Right renal pelvis (tissue), 4 donors: ENCODE measurements around the gene MAN1A1. TPM values are rescaled to one million over a fixed set of nuclear protein-coding genes. Genes with fewer than 3 reads are reported as not detected.

Source experiments
- DNase-seq, 4 donors: peaks; one replicate each; pipeline ENCODE4 v3.0.0-alpha.2; 2013; ENCODE audit warnings: low read depth in 4 of 4, low spot score in 3 of 4, missing footprints in 1 of 4
- polyA plus RNA-seq, 4 donors: library from polyadenylated mRNA; unstranded; fragments of 120-200 nt; gene quantifications; one replicate each; pipeline ENCODE4 v1.2.1, GENCODE V29; 2013; ENCODE audit not compliant: insufficient read length in 4 of 4

The MAN1A1 gene
- polyA plus RNA-seq, 4 donors: 102 to 123 (median 115) TPM

- DNase-seq: no peak
Observed at GRCh38 chr6:119347466-119348095, 2.0 kb downstream of the MAN1A1 start.

DNA sequence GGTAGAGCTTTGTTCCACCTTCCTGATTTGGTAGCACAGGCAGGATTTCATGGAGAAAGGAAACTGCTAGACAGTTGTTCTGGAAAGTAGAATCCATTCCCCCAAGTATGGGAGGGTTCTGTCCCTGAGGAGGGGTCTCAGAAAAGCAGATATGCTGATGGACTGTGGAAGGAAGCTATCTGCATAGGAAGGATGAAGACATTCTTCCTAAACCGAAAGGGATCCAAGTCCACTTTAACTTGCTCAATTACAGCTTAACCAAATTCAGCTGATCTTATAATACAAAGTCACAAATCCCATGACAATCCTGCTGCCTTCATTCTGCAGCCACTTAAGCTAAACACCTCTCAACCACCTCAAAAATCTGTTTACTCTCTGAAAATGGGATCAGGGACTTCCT is 2.6 kb downstream of the MAN1A1 start:
- DNase-seq: no peak

DNA sequence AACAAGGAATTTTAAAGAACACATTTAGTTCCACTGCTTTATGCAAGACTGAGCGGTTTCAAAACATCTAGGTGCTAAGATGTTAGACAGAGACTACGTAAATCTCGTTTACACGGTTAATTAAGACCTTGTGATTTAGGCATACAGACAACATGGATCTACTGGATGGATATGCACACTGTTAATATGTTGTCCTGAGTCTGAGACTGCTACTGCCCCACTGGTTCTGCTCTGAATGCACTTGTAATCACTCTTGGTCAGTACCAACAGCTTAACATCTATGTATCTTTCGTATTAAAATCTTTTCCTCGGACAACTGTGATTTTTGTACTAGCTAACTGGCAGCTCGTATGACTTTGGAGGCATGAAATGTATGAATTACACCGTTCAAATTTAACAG is 3.1 kb downstream of the MAN1A1 start:
- no peak for DNase-seq

DNA sequence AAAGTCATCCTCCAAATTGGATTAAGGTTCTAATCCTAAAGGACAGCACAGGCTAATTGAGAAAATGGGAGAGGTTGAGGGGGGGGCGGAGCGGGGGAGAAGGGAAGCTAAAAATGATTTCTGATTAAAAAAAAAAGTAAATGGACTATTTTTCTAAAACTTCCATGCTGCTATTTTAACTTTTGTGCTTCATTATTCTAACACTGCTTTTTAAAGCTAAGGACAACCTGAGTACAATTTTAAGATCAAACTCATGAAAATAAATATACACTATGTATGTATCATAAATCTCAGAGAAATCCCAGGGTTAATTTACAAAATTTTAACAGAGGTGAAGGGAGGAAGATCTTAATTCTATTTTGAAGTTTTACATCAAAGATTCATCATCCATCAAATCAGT is 4.4 kb downstream of the MAN1A1 start:
- no peak for DNase-seq

- no peak for DNase-seq
Observed at GRCh38 chr6:119344306-119344705, 5.3 kb downstream of the MAN1A1 start.

- no peak for DNase-seq
Observed at GRCh38 chr6:119343573-119344146, 5.9 kb downstream of the MAN1A1 start.

DNA sequence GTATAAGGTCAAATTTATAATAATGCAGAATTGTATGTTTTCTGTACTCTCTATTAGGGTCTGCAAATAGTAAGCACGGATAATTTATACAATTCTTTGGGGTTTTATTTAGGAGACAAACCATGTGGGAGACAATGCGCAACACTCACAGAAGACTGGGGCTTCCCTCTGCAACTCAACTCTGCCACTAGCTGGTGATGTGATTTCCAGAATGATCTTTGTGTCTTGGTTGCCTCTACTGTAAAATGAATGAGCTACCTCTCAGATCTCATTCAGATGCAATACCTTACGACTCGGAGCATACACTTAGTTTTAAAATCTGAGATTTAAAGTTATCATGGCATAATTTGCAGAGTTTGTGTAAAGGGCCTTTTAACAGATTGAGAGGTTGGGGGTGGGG is 6.4 kb downstream of the MAN1A1 start:
- DNase-seq: no peak

DNA sequence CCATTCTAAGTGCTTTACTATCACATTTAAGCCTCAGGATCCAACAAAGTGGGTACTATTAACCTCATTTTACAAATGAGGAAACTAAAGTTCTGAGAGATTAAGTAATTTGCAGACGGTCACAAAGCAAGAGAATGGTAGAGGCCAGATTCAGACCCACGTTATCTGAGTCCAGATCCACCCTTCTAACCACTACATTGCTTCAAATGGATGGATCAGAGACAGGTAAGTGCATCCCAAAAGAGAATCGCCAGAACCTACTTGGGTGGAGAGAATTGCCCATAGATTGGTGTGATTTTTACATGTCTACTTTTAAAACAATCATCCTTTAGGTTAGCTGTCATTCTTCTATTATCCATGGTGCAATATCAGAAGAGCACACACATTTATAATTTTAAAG is 7.1 kb downstream of the MAN1A1 start:
- DNase-seq: no peak

DNA sequence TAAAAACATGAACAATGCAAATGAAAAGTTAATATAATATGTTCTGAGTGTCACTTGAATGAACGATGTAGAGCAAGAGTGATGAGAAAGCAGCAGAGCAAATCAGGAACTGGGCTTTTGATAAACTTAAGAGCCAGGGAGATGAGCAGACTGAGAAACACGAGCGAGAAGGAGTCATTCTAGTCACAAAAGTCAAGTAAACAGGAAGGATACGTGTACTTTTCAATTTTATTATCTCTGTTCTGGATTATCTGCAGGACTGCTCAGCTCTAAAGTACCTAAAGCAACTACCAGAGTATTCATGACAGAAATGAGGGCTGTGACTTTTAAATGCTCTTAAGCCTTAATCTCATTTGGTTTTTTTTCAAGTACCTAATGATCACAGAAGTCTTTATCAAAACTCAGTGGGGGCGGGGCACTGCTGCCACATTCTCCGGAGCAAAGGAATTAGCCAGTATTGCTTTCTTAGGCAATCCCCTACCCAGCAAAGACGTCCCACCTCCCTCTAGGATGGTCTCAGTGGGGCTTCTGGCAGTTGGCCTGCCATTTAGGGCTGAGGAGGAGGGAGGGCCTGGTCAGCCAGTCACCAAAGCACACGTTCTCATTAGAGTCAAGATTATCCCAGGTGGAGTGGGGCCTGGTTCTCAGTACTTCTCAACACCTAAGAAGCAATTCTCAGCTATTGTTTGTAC is 8.6 kb downstream of the MAN1A1 start:
- no peak for DNase-seq

- no peak for DNase-seq
Observed at GRCh38 chr6:119339941-119340456, 9.6 kb downstream of the MAN1A1 start.

GRCh38 chr6:119337762-119338161 is 11.8 kb downstream of the MAN1A1 start:
- DNase-seq: no peak

- no peak for DNase-seq
Observed at GRCh38 chr6:119337252-119337651, 12.3 kb downstream of the MAN1A1 start.

DNA sequence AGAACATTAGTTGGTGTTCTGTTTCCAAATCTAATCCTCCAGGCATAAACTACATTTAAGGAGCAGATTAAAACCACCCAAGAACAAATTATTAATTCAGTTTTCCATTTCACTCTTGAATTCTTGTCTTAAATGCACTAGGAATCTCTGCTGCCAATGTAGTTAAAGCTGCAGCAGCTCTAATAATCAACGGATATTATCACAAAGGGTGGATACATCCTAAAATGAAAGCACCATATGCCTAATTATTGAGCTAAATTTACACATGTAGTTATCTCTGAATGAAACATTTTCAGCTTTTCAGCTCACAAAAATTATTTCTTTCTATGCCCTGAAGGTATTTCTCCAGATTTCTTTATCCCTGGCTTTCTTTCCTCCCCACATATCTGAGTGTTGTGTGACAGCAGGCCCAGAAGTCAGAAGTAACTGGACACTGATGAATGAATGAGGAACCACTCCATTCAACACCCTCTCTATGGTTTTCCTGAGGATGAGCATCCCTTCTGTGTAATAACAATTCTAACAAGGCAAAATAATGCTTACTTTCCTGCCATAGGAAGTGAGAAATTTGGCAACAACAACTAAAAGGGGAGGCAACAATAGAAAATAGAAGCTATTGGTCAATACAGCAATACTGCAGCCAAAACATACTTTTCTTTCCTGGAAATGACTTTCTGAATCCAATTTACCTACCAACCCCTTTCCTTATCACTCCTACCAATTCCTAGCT is 14.9 kb downstream of the MAN1A1 start:
- DNase-seq: no peak

GRCh38 chr6:119333707-119334295 is 15.8 kb downstream of the MAN1A1 start:
- DNase-seq: no peak

- DNase-seq: no peak
Observed at GRCh38 chr6:119333063-119333609, 16.4 kb downstream of the MAN1A1 start.

DNA sequence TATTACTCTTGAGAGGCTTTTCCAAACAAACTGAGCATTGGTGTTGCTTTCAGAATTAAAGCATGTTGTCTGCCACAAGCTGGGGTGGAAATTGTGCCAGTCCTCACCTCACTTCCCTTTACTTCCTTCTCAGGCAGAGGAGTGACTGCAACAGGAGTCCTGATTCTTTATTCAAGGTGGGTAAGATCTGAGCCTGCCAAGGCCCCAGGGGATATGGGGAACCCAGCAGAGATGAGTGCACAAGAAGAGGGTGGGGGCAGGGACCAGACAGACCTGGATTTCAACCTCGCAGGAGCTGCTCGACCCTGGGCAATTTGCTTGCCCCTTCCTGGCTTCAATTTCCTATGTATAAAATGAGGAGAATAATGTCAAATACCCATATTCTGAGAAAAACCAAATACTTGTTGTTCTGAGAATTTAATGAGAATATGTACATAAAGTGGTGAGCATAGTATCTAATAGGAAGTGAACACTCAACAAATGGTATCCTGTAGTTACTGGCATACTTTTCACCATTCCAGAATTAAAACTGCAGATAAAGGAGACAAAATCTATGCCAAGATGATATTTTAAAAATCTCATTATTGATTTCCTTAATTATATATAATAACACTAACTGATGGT is 17.8 kb downstream of the MAN1A1 start:
- no peak for DNase-seq

GRCh38 chr6:119330520-119331113 is 18.9 kb downstream of the MAN1A1 start:
- DNase-seq: no peak

- DNase-seq: no peak
Observed at GRCh38 chr6:119329794-119330180, 19.8 kb downstream of the MAN1A1 start.

DNA sequence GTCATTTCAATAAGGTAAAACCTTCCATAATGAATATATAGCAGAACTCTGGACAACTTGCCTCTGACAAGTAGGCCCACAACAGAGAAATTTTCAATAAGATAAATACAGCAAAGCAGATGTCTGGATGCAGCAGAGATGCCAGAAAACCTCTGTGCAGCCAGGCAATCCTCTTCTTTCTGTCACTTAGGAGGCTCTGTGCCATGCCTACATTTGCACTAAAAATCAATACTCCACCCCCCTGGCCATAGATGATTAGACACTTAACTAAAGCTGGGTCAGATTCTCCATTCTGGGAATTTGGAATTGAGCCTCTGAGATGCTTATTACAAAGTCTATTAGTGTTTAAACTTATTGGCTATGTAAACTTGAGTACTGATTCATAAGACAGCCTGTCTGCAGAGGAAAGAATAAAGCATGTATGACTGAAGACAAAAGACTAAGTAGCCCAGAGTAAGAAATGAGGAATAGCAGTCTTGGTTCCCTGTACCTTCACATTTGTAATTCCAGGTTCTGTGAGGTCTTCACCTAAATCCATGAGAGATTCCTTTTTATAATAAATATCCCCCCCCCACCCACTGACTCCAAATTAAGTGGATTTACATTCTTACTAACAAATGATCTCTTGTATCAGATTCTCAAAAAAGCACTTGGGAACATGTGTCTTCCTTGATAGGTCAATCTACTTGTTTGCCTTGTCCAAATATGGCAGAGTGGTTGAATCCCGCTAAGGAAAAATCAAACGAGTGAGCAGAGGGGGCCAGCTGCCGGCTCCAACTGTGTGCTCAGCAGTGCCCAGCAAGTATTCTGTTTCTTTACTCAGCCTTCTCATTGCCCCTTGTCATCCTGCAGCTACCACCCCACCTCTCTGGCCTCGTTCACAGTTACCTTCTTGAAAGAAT is 20.4 kb downstream of the MAN1A1 start:
- DNase-seq: no peak
